HepG2 (cell line): Measurements from ENCODE around the gene CST5. TPM values are rescaled to one million over a fixed set of nuclear protein-coding genes. Genes with fewer than 3 reads are reported as not detected.

Experiments used
- ATAC-seq: fragments of 200-7000 bp; cut with Tn5 transposase; 3 replicates; pipeline ENCODE4 v1.9.1; 2020; ENCODE audit warnings: mild to moderate bottlenecking, moderate library complexity
- BruUV-seq: library from RNA; stranded (reverse); fragments of 400-500 nt; replicated peaks from 2 replicates; lab custom pipeline; 2021; lab: Mats Ljungman, UMichigan
- CTCF ChIA-PET: fragments of 300-600 bp; formaldehyde crosslinking; extraction: SDS; loops from one replicate; lab custom pipeline; 2021; ENCODE audit warnings: low total read pairs, inconsistent platforms, low intra/inter-chr PET ratio; lab: Yijun Ruan, JAX
- POLR2A ChIA-PET: fragments of 350-600 bp; sonication (Branson Sonifier 250); formaldehyde crosslinking; loops from one replicate; lab custom pipeline; 2020; ENCODE audit warnings: antibody characterized with exemption, inconsistent platforms; lab: Yijun Ruan, JAX
- DNase-seq: peaks from one replicate; pipeline ENCODE4 v3.0.0-alpha.2; 2015; ENCODE audit warnings: low spot score
- FAIRE-seq: peaks from 3 replicates; lab custom pipeline; 2011; peaks lifted over from hg19 to GRCh38; lab: Jason Lieb, UNC
- H2AFZ ChIP-seq: one replicate; pipeline ENCODE4 v1.6.1; 2011; ENCODE audit warnings: low read length, inconsistent platforms
- H3K27ac ChIP-seq: fragments of 300-600 bp; 3 replicates; pipeline ENCODE4 v1.8.0; 2011; ENCODE audit warnings: mixed run types, mild to moderate bottlenecking, mixed read lengths, low read length, inconsistent platforms; ENCODE audit not compliant: insufficient read depth; ENCODE audit errors: extremely low read length
- H3K27me3 ChIP-seq, 2 experiments: fragments of 200-600 bp in 1 of 2; 2 replicates in 1 of 2; 3 replicates in 1 of 2; pipeline versions ENCODE4 v1.6.0 to v1.8.0; 2011; ENCODE audit warnings: low read length in 2 of 2, mild to moderate bottlenecking in 2 of 2, moderate library complexity in 2 of 2, inconsistent platforms in 1 of 2; ENCODE audit not compliant: insufficient read depth in 2 of 2, control insufficient read depth in 1 of 2
- H3K36me3 ChIP-seq, 2 experiments: fragments of 200-600 bp in 1 of 2; replicated peaks in 1 of 2; 2 replicates in 1 of 2; 3 replicates in 1 of 2; pipeline versions ENCODE4 v1.5.1 to v1.8.0; 2011; ENCODE audit warnings: low read length in 2 of 2, inconsistent platforms in 1 of 2; ENCODE audit not compliant: insufficient read depth in 2 of 2, control insufficient read depth in 1 of 2
- H3K4me1 ChIP-seq: 2 replicates; pipeline ENCODE4 v1.5.1; 2012; ENCODE audit warnings: low read length, inconsistent platforms; ENCODE audit not compliant: insufficient read depth
- H3K4me2 ChIP-seq: 2 replicates; pipeline ENCODE4 v1.6.0; 2011; ENCODE audit warnings: low read depth, low read length, inconsistent platforms
- H3K4me3 ChIP-seq, 3 experiments: fragments of 200-600 bp in 1 of 3; sonication (generic), shearing (Covaris generic) in 1 of 3; replicated peaks in 1 of 3; 2 replicates each; pipeline ENCODE4 v1.5.1; 2011 to 2016; ENCODE audit warnings: low read length in 3 of 3, inconsistent platforms in 2 of 3, low read depth in 2 of 3, mild to moderate bottlenecking in 2 of 3, control low read depth in 1 of 3, mixed read lengths in 1 of 3; ENCODE audit not compliant: insufficient read depth in 1 of 3
- H3K79me2 ChIP-seq: one replicate; pipeline ENCODE4 v1.6.1; 2011; ENCODE audit warnings: low read length, inconsistent platforms; ENCODE audit not compliant: insufficient read depth
- H3K9ac ChIP-seq: 2 replicates; pipeline ENCODE4 v1.6.0; 2011; ENCODE audit warnings: mild to moderate bottlenecking, low read depth, low read length, inconsistent platforms; ENCODE audit not compliant: insufficient read depth
- H3K9me3 ChIP-seq: 2 replicates; pipeline ENCODE4 v1.5.1; 2012; ENCODE audit warnings: mild to moderate bottlenecking, low read length
- H4K20me1 ChIP-seq: 2 replicates; pipeline ENCODE4 v1.6.0; 2011; ENCODE audit warnings: inconsistent platforms, mild to moderate bottlenecking, low read length, moderate library complexity; ENCODE audit not compliant: insufficient read depth
- CENPT ChIP-seq: sonication (generic); formaldehyde crosslinking; IDR thresholded peaks from 2 replicates; pipeline ENCODE4 v1.8.0; 2022; ENCODE audit warnings: low read depth, mild to moderate bottlenecking, moderate library complexity, missing genetic modification reagents
- FIP1L1 ChIP-seq: fragments of 200-400 bp; formaldehyde crosslinking; IDR thresholded peaks from 2 replicates; pipeline ENCODE4 v1.6.1; 2018; ENCODE audit warnings: low read depth, mild to moderate bottlenecking, low read length, moderate library complexity, borderline replicate concordance; ENCODE audit not compliant: insufficient read depth
- GATAD1 ChIP-seq: IDR thresholded peaks from 2 replicates; pipeline ENCODE4 v1.6.1; 2016; ENCODE audit warnings: missing genetic modification reagents, missing compliant biosample characterization
- MAFF ChIP-seq: IDR thresholded peaks from 2 replicates; pipeline ENCODE4 v1.6.1; 2011; ENCODE audit warnings: low read depth, low read length, improper control_type of control experiment
- MEF2D ChIP-seq: sonication (generic); formaldehyde crosslinking; IDR thresholded peaks from 2 replicates; pipeline ENCODE4 v1.5.1; 2020; ENCODE audit warnings: mild to moderate bottlenecking, missing genetic modification reagents
- NFE2 ChIP-seq: sonication (generic); formaldehyde crosslinking; IDR thresholded peaks from 2 replicates; pipeline ENCODE4 v1.4.0; 2020; ENCODE audit warnings: missing genetic modification reagents
- PRDM10 ChIP-seq: sonication (generic); formaldehyde crosslinking; IDR thresholded peaks from 2 replicates; pipeline ENCODE4 v1.4.0; 2020; ENCODE audit warnings: low read depth, missing genetic modification reagents
- RERE ChIP-seq: IDR thresholded peaks from 2 replicates; pipeline ENCODE4 v1.6.1; 2016; ENCODE audit warnings: low read depth, missing genetic modification reagents, missing compliant biosample characterization
- ZBTB46 ChIP-seq: sonication (generic); formaldehyde crosslinking; IDR thresholded peaks from 2 replicates; pipeline ENCODE4 v1.4.0; 2020; ENCODE audit warnings: mild to moderate bottlenecking, missing genetic modification reagents, borderline replicate concordance
- ZFP36L1 ChIP-seq: sonication (generic); formaldehyde crosslinking; IDR thresholded peaks from 2 replicates; pipeline ENCODE4 v1.8.0; 2022; ENCODE audit warnings: mild to moderate bottlenecking, missing genetic modification reagents, moderate library complexity
- ZMAT3 ChIP-seq: sonication (generic); formaldehyde crosslinking; conservative IDR thresholded peaks from 2 replicates; pipeline ENCODE4 v1.7.0; 2021; ENCODE audit warnings: missing genetic modification reagents
- ZNF224 ChIP-seq: sonication (generic); formaldehyde crosslinking; IDR thresholded peaks from 2 replicates; pipeline ENCODE4 v1.5.0; 2020; ENCODE audit warnings: mild to moderate bottlenecking, missing genetic modification reagents
- WGBS: methylation state at CpG from one replicate; pipeline ENCODE4 v1.1.6; 2017; ENCODE audit warnings: low lambda C conversion rate; 5-methylcytosine and 5-hydroxymethylcytosine counted together
- in situ Hi-C: cut with HindIII; loops from 2 replicates; pipeline ENCODE4 v1.10.0; 2017; ENCODE audit warnings: low pct_unique_long_range_greater_than_20kb; ENCODE audit not compliant: extremely low pct_ligation_motif_present
- intact Hi-C: fragments of 100-400 bp; cut with micrococcal nuclease; formaldehyde crosslinking; loops from one replicate; pipeline ENCODE4 v1.10.0; 2022; ENCODE audit not compliant: unreplicated experiment
- polyA plus RNA-seq, 8 experiments: library from polyadenylated mRNA; depleted of rRNA in 3 of 8; stranded (reverse) in 7 of 8; unstranded in 1 of 8; fragments of >200 nt; fragmentation: Illumina TruSeq in 4 of 8; extraction: Trizol in 4 of 8; gene quantifications; 2 replicates each; pipeline versions ENCODE4 v1.2.1 to v1.2.3, GENCODE V29; 2011 to 2016; ENCODE audit warnings: low read depth in 4 of 8, missing spikeins in 1 of 8, mixed read lengths in 1 of 8; ENCODE audit not compliant: insufficient read depth in 1 of 8
- total RNA-seq, 5 experiments: library from RNA; depleted of rRNA; stranded (reverse); fragments of >200 nt; fragmentation: Illumina TruSeq; extraction: Trizol; gene quantifications; 2 replicates each; pipeline ENCODE4 v1.2.3, GENCODE V29; 2016; ENCODE audit warnings: low read depth in 1 of 5

The CST5 gene
- total and polyA plus RNA-seq, 2 of the 13 experiments (the other 11 are each of a cell fraction or from before 2014, with no cell fraction given) = 0.16 TPM; not detected in 1

DNA sequence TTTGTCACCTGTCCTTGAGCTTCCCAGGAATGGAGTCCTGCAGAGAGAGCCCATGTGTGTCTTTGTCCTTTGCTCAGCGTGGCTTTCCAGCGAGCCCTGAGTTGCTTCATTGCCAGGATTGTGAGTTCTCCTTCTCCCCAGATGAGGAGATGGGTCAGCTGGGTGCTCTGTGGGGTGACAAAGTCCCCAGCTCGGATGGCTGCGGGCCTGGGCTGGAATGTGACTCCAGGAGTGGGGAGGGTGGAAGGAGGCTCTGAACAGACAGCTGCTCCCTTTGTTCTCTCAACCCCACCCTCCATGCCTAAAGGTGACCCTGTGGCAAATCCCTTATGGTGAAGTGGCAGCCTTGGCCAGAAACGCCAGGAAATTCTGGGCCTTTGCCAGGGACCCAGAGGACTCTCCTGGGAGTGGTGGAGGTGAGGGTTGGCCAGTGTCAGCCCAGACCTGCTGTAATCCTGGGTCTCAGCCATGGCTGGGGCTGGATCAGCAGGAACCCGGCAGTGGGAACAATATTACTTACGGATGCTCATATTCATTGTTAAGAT lies 44.4 kb upstream of the CST5 start (continued):
- TF ChIP-seq MEF2D (CRISPR knock-in tag) (no peak), RERE (CRISPR knock-in tag) (no peak)

DNA sequence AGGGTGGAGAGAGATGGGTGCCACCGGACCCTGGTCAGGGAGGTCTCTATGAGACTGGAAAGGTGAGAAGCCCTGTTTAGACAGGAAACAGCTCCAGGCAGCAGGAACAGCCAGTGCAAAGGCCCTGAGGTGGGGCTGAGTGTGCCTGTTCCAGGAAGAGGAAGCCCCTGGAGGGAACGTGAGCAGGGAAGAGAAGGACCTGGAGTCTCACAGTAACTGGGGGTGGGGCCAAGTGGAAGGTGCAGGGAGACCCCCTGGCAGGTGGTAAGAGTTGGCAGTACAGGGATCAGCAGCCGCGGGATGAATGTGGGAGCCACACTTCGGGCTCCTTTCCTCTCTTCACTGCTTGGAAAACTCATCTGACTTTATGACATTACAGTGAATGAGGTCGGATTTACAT lies 43.8 kb upstream of the CST5 start:
- POLR2A ChIA-PET = no interaction called here
- TF ChIP-seq NFE2 = no peak
- TF ChIP-seq ZMAT3 = no peak
- TF ChIP-seq CENPT (CRISPR knock-in tag) = no peak
- no peak for TF ChIP-seq FIP1L1
- TF ChIP-seq ZFP36L1 (CRISPR knock-in tag) = no peak
- no peak for TF ChIP-seq ZBTB46 (CRISPR knock-in tag)
- TF ChIP-seq MAFF = no peak
- no peak for TF ChIP-seq ZNF224 (CRISPR knock-in tag)
- no peak for TF ChIP-seq PRDM10 (CRISPR knock-in tag)
- no peak for TF ChIP-seq GATAD1 (CRISPR knock-in tag)

More for the DNA sequence above, 43.8 kb upstream of the CST5 start:
- intact Hi-C loops (no loop called here), in situ Hi-C loops (no loop called here)
- ATAC-seq (no peak), DNase-seq (no peak), FAIRE-seq (no peak)
- Histone ChIP-seq H3K27me3 (peaks cover 0 to 6% of the 10 kb centered on the region in 2 experiments; a peak in 3 of 5 replicates), H3K4me2 (no peak overlapping the region), H3K27ac (no peak overlapping the region), H3K4me3 (no peak overlapping the region), H3K9ac (no peak overlapping the region), H3K36me3 (no peaks in the 10 kb centered on the region), H3K79me2 (no peaks in the 10 kb centered on the region), H2AFZ (no peak overlapping the region), H4K20me1 (no peaks in the 10 kb centered on the region), H3K9me3 (no peaks in the 10 kb centered on the region), H3K4me1 (no peaks in the 10 kb centered on the region)
- no TSS peak for BruUV-seq
- 22% methylated on average over 6 of the region's 6 CpGs for WGBS
- CTCF ChIA-PET = no interaction called here
